ENCODE measurements around the gene BDNF.
A peak's percentile ranks its signal among the peaks of the same experiment; 100 is the strongest.

The BDNF gene

DNA sequence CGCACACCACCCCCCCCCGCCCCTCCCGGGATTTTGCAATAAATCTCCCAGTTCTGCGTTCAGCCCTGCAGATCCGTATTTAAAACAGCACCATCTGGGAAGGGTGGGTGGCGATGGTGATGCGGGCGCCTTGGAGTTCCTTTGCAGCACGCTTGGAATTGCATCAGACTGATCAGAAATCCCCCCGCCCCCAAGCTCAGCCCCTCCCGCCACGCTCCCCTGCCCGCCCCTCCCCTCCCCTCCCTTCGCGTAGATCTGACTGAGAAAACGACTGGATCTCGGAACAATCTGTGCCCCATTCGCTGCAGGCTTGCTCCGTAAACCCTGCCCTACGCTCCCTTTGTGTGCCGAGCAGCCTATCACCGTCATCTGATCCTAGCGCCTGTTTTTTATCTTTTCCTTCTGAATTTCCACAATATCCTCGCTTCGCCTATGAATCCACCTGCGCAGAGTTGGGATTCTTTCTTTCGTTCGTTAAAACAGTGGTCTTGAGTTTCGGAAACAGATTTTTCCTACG lies 18.1 kb upstream of the BDNF start:
- peak overlapping the region; percentile 90 for H3K9ac ChIP-seq (ENCODE audit: low read depth, low read length)
- no peaks in the 10 kb centered on the region for H3K9me3 ChIP-seq (ENCODE audit: control insufficient read depth, insufficient read depth, low read length)
- H3K36me3 ChIP-seq (ENCODE audit: insufficient read depth, low read length) = no peaks in the 10 kb centered on the region
- peaks cover 13% of the 10 kb centered on the region for H3K4me1 ChIP-seq (ENCODE audit: insufficient read depth, low read length)

DNA sequence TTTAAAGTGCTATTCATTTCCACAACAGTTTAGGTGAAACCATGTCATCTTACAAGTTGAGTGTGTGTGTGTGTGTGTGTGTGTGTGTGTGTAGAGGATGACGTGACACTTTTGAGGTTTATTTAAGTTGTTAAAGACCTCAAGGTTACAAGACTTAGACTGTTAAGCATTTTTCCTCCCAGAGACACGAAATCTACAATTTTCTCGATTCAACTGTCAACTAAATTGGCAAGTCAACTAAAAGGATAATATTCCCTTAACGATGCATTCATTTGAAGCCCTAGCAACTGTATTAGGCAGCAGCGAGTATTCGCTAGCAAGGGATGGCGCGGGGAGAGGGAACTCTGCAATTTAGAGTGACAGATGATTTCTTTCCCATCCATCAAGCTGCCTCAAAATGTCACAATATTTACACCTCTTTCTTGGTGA lies 17.6 kb upstream of the BDNF start:
- H3K4me1 ChIP-seq (ENCODE audit: insufficient read depth, low read length) = peaks cover 13% of the 10 kb centered on the region
- peak overlapping the region; percentile 90 for H3K9ac ChIP-seq (ENCODE audit: low read depth, low read length)
- no peaks in the 10 kb centered on the region for H3K9me3 ChIP-seq (ENCODE audit: control insufficient read depth, insufficient read depth, low read length)
- no peaks in the 10 kb centered on the region for H3K36me3 ChIP-seq (ENCODE audit: insufficient read depth, low read length)

GRCh38 chr11:27717377-27717776 lies 17.1 kb upstream of the BDNF start:
- peaks cover 13% of the 10 kb centered on the region for H3K4me1 ChIP-seq (ENCODE audit: insufficient read depth, low read length)
- no peaks in the 10 kb centered on the region for H3K36me3 ChIP-seq (ENCODE audit: insufficient read depth, low read length)
- no peaks in the 10 kb centered on the region for H3K9me3 ChIP-seq (ENCODE audit: control insufficient read depth, insufficient read depth, low read length)
- H3K9ac ChIP-seq (ENCODE audit: low read depth, low read length) = peak overlapping the region; percentile 90

DNA sequence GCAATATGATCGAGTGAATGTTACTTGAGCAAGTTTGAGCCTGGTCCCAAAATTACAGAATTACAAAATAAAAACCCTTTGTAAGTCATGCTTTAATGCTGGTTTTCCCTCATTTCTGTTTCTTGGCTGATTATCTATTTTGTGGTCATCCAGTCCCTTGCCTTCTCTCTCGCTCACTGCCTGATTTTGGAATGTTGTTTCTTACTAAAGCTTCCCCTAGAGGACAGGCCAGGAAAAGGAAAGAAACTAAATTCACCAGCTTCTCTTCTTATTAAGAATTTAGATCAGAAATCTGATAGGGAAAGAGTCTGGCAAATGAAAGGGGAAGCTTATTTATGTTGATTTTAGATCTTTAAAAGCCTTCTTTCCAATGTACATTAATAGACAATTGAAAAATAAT lies 16.6 kb upstream of the BDNF start:
- Histone ChIP-seq H3K36me3 (ENCODE audit: insufficient read depth, low read length) (no peaks in the 10 kb centered on the region), H3K9ac (ENCODE audit: low read depth, low read length) (no peak overlapping the region), H3K4me1 (ENCODE audit: insufficient read depth, low read length) (peaks cover 13% of the 10 kb centered on the region), H3K9me3 (ENCODE audit: control insufficient read depth, insufficient read depth, low read length) (no peaks in the 10 kb centered on the region)

- H3K9me3 ChIP-seq (ENCODE audit: control insufficient read depth, insufficient read depth, low read length) = no peaks in the 10 kb centered on the region
- peaks cover 8% of the 10 kb centered on the region for H3K4me1 ChIP-seq (ENCODE audit: insufficient read depth, low read length)
- H3K36me3 ChIP-seq (ENCODE audit: insufficient read depth, low read length) = no peaks in the 10 kb centered on the region
- no peak overlapping the region for H3K9ac ChIP-seq (ENCODE audit: low read depth, low read length)
Observed at GRCh38 chr11:27716216-27716615, 16.0 kb upstream of the BDNF start.

DNA sequence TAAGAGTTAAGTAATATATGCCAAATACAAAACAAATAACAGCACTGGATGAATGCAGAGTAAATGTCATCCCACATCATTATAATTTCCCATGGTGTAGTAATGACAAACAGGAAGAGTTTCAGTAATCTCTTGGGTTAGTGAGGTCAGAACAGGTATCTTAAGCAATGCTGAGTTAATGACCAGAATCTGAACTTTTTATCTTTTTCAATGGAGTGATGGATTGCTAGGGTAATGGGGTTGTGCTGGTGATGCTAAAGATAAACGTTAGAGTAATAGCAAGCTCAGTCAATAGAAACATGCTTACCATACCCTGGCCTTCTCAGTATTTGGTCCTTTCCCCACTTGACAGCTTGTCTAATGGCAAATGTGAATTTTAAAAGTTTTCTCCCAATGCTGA lies 11.5 kb upstream of the BDNF start:
- Histone ChIP-seq H3K9ac (ENCODE audit: low read depth, low read length) (no peak overlapping the region), H3K9me3 (ENCODE audit: control insufficient read depth, insufficient read depth, low read length) (no peaks in the 10 kb centered on the region), H3K4me1 (ENCODE audit: insufficient read depth, low read length) (no peaks in the 10 kb centered on the region), H3K36me3 (ENCODE audit: insufficient read depth, low read length) (no peaks in the 10 kb centered on the region)

- no peak overlapping the region for H3K9ac ChIP-seq (ENCODE audit: low read depth, low read length)
- H3K36me3 ChIP-seq (ENCODE audit: insufficient read depth, low read length) = no peaks in the 10 kb centered on the region
- H3K4me1 ChIP-seq (ENCODE audit: insufficient read depth, low read length) = no peaks in the 10 kb centered on the region
- no peaks in the 10 kb centered on the region for H3K9me3 ChIP-seq (ENCODE audit: control insufficient read depth, insufficient read depth, low read length)
Observed at GRCh38 chr11:27710536-27710935, 10.3 kb upstream of the BDNF start.

GRCh38 chr11:27707676-27708075 lies 7.4 kb upstream of the BDNF start:
- H3K36me3 ChIP-seq (ENCODE audit: insufficient read depth, low read length) = no peaks in the 10 kb centered on the region
- no peak overlapping the region for H3K9ac ChIP-seq (ENCODE audit: low read depth, low read length)
- no peaks in the 10 kb centered on the region for H3K9me3 ChIP-seq (ENCODE audit: control insufficient read depth, insufficient read depth, low read length)
- peaks cover 4% of the 10 kb centered on the region for H3K4me1 ChIP-seq (ENCODE audit: insufficient read depth, low read length)

DNA sequence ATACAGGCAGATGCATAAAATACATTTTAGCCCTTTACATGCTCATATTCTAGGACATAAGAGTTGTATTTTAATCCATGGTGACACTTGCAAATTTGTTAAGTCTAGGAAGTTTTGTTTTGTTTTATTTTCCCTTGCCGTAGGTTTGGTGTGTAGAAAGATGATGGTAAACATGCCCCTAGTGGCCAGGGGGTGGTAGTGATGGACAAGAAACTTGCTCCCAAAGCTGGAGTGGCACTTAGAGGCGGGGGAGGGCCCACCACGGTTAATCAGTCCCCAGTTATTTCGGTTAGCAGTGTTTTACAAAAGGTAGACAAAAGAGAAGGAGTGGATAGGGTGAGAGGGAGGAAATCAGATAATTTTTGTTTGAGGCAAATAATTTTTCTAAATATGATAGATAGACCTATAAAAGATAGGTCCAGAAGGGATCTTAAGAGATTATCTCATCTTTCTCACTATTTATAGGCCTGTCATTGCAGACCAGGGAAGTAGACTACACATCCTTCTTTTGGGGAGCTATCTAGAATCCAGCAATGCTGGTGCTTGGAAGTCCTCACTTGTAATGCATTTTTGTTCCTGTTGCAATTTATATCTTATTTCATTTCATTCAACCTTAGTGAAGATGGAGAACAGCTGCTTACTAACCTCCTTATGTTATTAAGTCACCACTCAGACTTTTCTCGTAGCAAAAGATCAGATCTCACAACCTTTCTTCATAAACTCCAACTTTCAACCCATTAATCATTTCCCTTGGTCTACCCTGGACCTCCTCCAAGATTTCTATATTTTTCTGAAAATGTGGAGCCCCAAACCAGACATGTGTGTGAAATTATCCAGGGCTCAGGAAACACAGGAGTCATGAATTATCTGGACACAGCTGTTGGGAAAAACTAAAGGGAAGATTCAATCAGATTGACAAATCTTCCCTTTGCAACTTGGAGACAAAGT lies 5.9 kb upstream of the BDNF start:
- Histone ChIP-seq H3K9ac (ENCODE audit: low read depth, low read length) (no peak overlapping the region), H3K36me3 (ENCODE audit: insufficient read depth, low read length) (no peaks in the 10 kb centered on the region), H3K4me1 (ENCODE audit: insufficient read depth, low read length) (peaks cover 15% of the 10 kb centered on the region), H3K9me3 (ENCODE audit: control insufficient read depth, insufficient read depth, low read length) (no peaks in the 10 kb centered on the region)

GRCh38 chr11:27703481-27703880 lies 3.2 kb upstream of the BDNF start:
- Histone ChIP-seq H3K9ac (ENCODE audit: low read depth, low read length) (no peak overlapping the region), H3K9me3 (ENCODE audit: control insufficient read depth, insufficient read depth, low read length) (no peaks in the 10 kb centered on the region), H3K36me3 (ENCODE audit: insufficient read depth, low read length) (no peaks in the 10 kb centered on the region), H3K4me1 (ENCODE audit: insufficient read depth, low read length) (peaks cover 15% of the 10 kb centered on the region)

DNA sequence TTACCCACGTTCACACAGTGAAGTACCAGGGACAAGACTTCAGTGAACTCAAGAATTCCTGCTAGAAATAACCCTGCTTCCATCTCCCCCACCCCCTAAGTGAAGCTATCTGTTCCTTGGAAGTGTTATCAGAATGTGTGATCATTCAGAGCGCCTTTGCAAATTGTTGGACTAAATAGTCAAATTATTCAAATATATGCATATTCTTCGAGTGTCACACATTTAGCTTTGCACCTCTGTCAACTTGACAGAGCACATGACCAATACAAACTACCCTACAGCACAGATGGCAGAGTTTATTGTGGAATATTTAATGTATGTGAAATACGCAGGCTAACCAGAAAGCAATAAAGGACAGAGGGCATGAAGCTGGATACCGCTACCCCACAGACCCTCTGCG lies 2.6 kb upstream of the BDNF start:
- Histone ChIP-seq H3K9me3 (ENCODE audit: control insufficient read depth, insufficient read depth, low read length) (no peaks in the 10 kb centered on the region), H3K9ac (ENCODE audit: low read depth, low read length) (no peak overlapping the region), H3K36me3 (ENCODE audit: insufficient read depth, low read length) (no peaks in the 10 kb centered on the region), H3K4me1 (ENCODE audit: insufficient read depth, low read length) (peaks cover 15% of the 10 kb centered on the region)

DNA sequence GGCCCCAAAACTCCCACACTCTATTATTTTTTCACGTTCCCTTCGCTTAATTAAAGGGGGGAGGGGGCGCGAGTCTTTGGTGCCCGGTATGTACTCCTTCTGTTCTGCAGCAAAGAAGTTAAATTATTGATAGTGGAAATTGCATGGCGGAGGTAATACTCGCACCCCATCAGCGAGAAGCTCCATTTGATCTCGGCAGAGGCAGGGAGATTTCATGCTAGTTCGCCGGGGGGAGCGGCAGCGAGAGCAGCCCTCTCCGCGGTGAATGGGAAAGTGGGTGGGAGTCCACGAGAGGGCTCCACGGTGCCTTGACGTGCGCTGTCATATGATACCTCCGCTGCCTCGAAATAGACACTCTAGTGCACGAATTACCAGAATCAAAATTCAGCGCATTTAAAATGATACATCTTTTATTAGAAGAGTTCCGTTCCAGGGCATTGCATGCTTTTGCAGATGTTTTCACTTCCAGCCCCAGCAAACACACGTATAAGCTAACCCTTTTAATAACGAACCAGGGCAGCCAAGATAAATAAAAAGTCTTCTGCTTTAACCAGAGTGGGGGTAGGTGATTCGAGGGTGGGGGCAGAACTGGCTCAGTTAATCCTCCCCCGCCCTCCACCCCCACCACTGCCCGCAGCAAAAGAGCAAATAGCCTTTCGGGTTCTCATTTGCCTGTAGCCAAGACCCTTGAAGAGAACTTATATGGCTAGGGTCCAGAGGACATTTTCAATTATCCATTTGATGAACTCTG lies 1.3 kb upstream of the BDNF start:
- H3K9ac ChIP-seq (ENCODE audit: low read depth, low read length) = peak overlapping the region; percentile 72; the same call in 1 of the 2 replicates
- no peaks in the 10 kb centered on the region for H3K36me3 ChIP-seq (ENCODE audit: insufficient read depth, low read length)
- H3K4me1 ChIP-seq (ENCODE audit: insufficient read depth, low read length) = peaks cover 20% of the 10 kb centered on the region
- no peaks in the 10 kb centered on the region for H3K9me3 ChIP-seq (ENCODE audit: control insufficient read depth, insufficient read depth, low read length)

- Histone ChIP-seq H3K36me3 (ENCODE audit: insufficient read depth, low read length) (no peaks in the 10 kb centered on the region), H3K9ac (ENCODE audit: low read depth, low read length) (peak overlapping the region; percentile 78), H3K9me3 (ENCODE audit: control insufficient read depth, insufficient read depth, low read length) (no peaks in the 10 kb centered on the region), H3K4me1 (ENCODE audit: insufficient read depth, low read length) (peaks cover 34% of the 10 kb centered on the region)
Observed at GRCh38 chr11:27699926-27700350, 317 bp downstream of the BDNF start.

DNA sequence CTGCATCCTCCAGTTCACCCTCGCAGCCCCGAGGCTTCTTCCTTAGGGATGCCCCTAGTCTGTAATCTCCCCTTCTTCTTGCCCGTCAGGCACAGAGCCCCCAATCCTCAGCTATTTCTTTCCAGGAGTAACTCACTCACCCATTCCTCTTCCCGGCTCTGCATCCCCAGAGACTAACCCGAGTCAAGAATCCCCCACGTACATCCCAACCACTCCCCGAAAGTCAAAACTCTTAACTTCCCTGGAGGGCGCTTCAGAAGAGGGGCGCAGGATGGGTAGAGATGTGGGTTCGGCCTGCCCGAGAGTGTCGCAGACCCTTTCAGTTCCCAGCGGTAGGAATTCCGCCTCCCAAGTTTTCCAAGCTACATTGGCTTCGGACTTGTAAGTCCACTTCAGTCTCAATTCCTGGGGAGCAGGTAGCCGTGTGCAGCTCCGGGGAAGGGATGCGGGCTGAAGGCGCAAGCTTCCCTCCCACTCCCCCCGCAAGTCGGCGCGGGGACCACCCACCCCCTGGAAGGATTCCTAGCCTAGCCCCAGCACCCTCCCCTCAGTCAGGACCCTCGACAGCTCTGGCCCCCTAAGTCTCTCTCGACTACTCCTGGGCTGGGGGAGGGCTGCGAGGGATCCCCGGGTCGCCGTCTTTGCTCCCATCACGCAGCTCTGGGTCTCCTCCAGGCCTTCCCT lies 871 bp downstream of the BDNF start:
- Histone ChIP-seq H3K9me3 (ENCODE audit: control insufficient read depth, insufficient read depth, low read length) (no peaks in the 10 kb centered on the region), H3K9ac (ENCODE audit: low read depth, low read length) (peak overlapping the region; percentile 78), H3K36me3 (ENCODE audit: insufficient read depth, low read length) (no peaks in the 10 kb centered on the region), H3K4me1 (ENCODE audit: insufficient read depth, low read length) (peaks cover 36% of the 10 kb centered on the region)

Measured in ES-I3 (cell line).